ENCODE measurements around the gene IAH1.

Gene IAH1

DNA sequence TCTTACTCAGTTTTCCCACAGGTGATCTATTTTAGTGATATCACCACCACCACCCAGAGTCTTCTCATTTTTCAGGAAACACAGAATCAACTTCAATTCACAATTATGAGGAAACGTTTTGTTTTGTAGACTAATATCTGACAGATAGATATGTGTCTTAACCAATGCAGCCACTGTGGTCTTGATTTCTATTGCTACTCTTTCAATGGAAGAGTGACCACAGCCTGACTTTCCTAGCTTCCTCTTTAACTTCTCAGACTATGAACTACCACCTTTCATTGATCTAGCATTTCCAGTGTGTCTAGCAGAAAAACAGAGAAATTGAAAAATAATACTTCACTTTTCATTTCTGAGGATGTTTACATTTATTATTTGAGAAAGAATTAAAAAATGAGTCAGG lies 60.8 kb downstream of the IAH1 start:
- no peak for DNase-seq

GRCh38 chr2:9536504-9536903 lies 62.2 kb downstream of the IAH1 start:
- DNase-seq = no peak

DNA sequence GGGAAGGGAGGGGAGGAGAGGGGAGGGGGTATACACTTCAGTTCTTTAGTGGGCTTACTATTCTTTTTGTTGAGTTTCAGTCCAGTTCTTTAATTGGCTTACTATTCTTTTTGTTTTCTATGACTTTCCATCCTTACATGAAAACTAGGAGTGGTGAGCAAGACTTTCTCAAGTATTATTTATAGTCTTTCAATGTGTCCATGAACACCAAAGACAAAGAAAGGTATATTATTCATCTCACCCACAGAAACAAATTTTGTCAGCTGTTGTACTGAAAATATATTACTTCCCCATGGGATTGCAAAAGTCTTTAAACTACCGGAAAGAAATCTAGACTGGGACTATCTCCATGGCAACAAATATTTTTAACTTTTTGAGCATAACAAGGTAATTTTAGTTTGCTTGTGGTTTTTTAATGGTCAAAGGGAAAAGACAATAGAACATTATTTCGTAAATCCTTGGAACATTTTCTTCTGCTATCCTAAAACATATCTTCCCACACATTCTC lies 63.7 kb downstream of the IAH1 start:
- DNase-seq = no peak
